Caco-2 (cell line): ENCODE measurements around the gene SPECC1. TPM values are rescaled to one million over a fixed set of nuclear protein-coding genes. Genes with fewer than 3 reads are reported as not detected.
"Not testable (repeated sequence)": the region's sequence is repeated elsewhere in the genome, so short reads cannot be mapped to it uniquely, and the experiment has no call there.

ENCODE experiments used
- BruUV-seq: library from RNA; stranded (reverse); fragments of 400-500 nt; replicated peaks from 2 replicates; lab custom pipeline; 2021; lab: Mats Ljungman, UMichigan
- CTCF ChIA-PET: fragments of 300-600 bp; sonication (Branson Sonifier 250); formaldehyde crosslinking; loops from one replicate; lab custom pipeline; 2022; ENCODE audit warnings: antibody characterized with exemption; lab: Charles Lee
- POLR2A ChIA-PET: fragments of 300-600 bp; sonication (Branson Sonifier 250); formaldehyde crosslinking; loops from one replicate; lab custom pipeline; 2022; ENCODE audit warnings: antibody characterized with exemption; lab: Charles Lee
- DNase-seq, 2 experiments: peaks; one replicate each; pipeline versions ENCODE4 v3.0.0 to v3.0.0-alpha.2; 2020 to 2022
- H3K27me3 ChIP-seq: replicated peaks from 2 replicates; pipeline ENCODE4 v1.6.0; 2011; ENCODE audit warnings: low read length; ENCODE audit not compliant: control insufficient read depth, insufficient read depth
- H3K36me3 ChIP-seq: 2 replicates; pipeline ENCODE4 v1.5.1; 2011; ENCODE audit warnings: low read length; ENCODE audit not compliant: control insufficient read depth, insufficient read depth
- H3K4me1 ChIP-seq: fragments of 250-450 bp; sonication (Bioruptor Pico); 2 replicates; pipeline ENCODE4 v1.5.1; 2020; ENCODE audit warnings: mild to moderate bottlenecking
- H3K4me3 ChIP-seq: 2 replicates; pipeline ENCODE4 v1.5.1; 2011; ENCODE audit warnings: low read depth, mild to moderate bottlenecking, control low read depth, low read length
- H3K9me3 ChIP-seq: fragments of 250-450 bp; sonication (Bioruptor Pico); 2 replicates; pipeline ENCODE4 v1.5.1; 2020; ENCODE audit warnings: mild to moderate bottlenecking, moderate library complexity
- H3K27ac Mint-ChIP-seq: one replicate; pipeline ENCODE4 v1.8.0; 2022; ENCODE audit warnings: mixed read lengths; ENCODE audit not compliant: unreplicated experiment
- H3K27me3 Mint-ChIP-seq: one replicate; pipeline ENCODE4 v1.8.0; 2022; ENCODE audit warnings: mixed read lengths; ENCODE audit not compliant: insufficient read depth, unreplicated experiment
- H3K36me3 Mint-ChIP-seq: one replicate; pipeline ENCODE4 v1.8.0; 2022; ENCODE audit warnings: mild to moderate bottlenecking, mixed read lengths; ENCODE audit not compliant: insufficient read depth, unreplicated experiment
- H3K4me1 Mint-ChIP-seq: one replicate; pipeline ENCODE4 v1.8.0; 2022; ENCODE audit warnings: low read depth, mixed read lengths; ENCODE audit not compliant: unreplicated experiment
- H3K4me3 Mint-ChIP-seq: one replicate; pipeline ENCODE4 v1.8.0; 2022; ENCODE audit warnings: mild to moderate bottlenecking, moderate library complexity, mixed read lengths; ENCODE audit not compliant: unreplicated experiment
- H3K9me3 Mint-ChIP-seq: one replicate; pipeline ENCODE4 v1.8.0; 2022; ENCODE audit warnings: mixed read lengths; ENCODE audit not compliant: unreplicated experiment
- intact Hi-C: fragments of 100-400 bp; cut with micrococcal nuclease; formaldehyde crosslinking; loops from one replicate; pipeline ENCODE4 v1.10.0; 2022; ENCODE audit not compliant: unreplicated experiment
- total RNA-seq: library from RNA; stranded (reverse); gene quantifications from 2 replicates; pipeline ENCODE4 v1.2.3, GENCODE V29; 2022
- TF ChIP-seq, protein P1 (sequence below), 2 experiments: fragments of 200-600 bp in 1 of 2; IDR thresholded peaks; 1 replicate in 1 of 2; 2 replicates in 1 of 2; pipeline versions ENCODE4 v1.5.1 to v1.8.0; 2011 to 2022; ENCODE audit warnings: antibody characterized with exemption in 1 of 2, control low read depth in 1 of 2, inconsistent platforms in 1 of 2, low read depth in 1 of 2, low read length in 1 of 2, mild to moderate bottlenecking in 1 of 2, moderate library complexity in 1 of 2; ENCODE audit not compliant: insufficient read depth in 1 of 2, severe bottlenecking in 1 of 2, unreplicated experiment in 1 of 2

The SPECC1 gene
- total RNA-seq, 1 experiment from 2014 or later, result 123 TPM

DNA sequence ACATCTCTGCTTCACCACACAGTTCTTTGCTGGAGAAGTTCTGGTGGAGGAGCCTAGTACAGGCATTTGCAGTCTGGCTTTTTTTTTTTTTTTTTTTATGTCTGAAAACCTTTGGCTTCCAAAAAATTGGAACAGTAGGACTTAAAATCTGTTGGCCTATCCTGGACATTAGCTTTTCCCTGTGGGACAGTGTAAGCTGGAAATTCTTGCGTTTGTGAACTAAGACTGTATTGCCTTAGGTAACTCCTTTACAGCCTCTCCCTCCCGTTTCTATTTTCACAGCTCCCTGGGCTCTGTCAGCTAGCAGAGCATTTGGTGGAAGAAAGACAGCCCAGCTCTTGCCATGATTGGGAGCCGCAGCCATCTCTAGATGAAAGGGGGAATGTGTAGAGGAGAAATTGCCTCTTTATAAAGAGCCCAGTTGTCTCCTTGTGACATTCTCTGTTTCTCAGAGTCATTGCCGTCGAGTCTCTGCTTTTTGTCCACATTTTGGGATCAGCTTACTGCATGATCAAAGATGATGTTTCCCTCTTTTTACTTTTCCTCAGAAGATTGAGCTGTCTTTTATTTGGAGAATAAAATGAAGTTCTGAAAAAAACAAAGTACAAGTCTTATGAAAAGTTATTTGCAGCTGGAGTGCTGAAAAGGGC, 227.5 kb downstream of the SPECC1 start:
- H3K4me1 ChIP-seq, result no peaks in the 10 kb centered on the region
- no peaks in the 10 kb centered on the region for H3K27me3 ChIP-seq
- POLR2A ChIA-PET, result no interaction called here
- Mint-ChIP-seq H3K27me3 (no peaks in the 10 kb centered on the region), H3K4me3 (no peak overlapping the region), H3K9me3 (no peaks in the 10 kb centered on the region), H3K27ac (no peak overlapping the region), H3K36me3 (peaks cover 24% of the 10 kb centered on the region), H3K4me1 (no peaks in the 10 kb centered on the region)
- no peaks in the 10 kb centered on the region for H3K36me3 ChIP-seq
- TF ChIP-seq, protein P1, sequence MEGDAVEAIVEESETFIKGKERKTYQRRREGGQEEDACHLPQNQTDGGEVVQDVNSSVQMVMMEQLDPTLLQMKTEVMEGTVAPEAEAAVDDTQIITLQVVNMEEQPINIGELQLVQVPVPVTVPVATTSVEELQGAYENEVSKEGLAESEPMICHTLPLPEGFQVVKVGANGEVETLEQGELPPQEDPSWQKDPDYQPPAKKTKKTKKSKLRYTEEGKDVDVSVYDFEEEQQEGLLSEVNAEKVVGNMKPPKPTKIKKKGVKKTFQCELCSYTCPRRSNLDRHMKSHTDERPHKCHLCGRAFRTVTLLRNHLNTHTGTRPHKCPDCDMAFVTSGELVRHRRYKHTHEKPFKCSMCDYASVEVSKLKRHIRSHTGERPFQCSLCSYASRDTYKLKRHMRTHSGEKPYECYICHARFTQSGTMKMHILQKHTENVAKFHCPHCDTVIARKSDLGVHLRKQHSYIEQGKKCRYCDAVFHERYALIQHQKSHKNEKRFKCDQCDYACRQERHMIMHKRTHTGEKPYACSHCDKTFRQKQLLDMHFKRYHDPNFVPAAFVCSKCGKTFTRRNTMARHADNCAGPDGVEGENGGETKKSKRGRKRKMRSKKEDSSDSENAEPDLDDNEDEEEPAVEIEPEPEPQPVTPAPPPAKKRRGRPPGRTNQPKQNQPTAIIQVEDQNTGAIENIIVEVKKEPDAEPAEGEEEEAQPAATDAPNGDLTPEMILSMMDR (IDR thresholded peaks at IDR 0.05; ENCODE audit: insufficient read depth in 1 of 2, low read depth in 1 of 2, low read length in 1 of 2, severe bottlenecking in 1 of 2, unreplicated experiment in 1 of 2), result no peak
- H3K4me3 ChIP-seq, result no peak overlapping the region
- H3K9me3 ChIP-seq, result no peaks in the 10 kb centered on the region
- CTCF ChIA-PET, result no interaction called here
- intact Hi-C loops, result no loop called here
- BruUV-seq, result no TSS peak
- DNase-seq, result no peak

DNA sequence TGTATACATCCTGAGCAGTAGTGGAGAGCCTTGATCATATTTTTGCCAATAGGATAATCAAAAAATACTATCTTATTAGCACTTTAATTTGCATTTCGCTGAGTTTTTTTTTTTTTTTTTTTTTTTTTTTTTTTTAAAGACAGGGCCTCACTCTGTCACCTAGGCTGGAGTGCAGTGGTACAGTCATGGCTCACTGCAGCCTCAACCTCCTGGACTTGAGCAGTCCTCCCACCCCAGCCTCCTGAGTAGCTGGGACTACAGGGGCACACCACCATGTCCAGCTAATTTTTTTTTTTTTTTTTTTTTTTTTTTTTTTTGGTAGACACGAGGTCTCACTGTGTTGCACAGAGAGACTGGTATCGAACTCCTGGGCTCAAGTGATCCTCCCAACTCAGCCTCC, 230.6 kb downstream of the SPECC1 start:
- H3K36me3 Mint-ChIP-seq, result peaks cover 26% of the 10 kb centered on the region
- intact Hi-C loops, result not testable (repeated sequence)

DNA sequence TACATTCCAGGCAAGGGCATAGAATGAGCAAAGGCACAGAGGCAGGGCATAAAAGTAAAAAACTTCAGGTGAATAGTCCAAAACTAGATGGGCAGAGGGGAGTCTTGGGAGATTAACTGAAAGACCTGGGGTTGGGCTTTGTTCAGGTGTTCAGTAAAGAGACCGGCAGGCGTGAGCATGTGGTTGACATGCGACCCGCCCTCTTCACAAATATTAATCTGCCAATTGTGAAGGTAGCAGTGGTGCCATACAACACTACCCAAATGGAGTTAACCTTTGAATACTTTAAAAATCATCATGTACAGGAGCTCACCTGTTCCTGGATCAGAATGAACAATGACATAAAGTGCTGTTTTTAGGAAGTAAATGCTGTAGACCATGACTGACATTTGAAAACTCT, 232.7 kb downstream of the SPECC1 start:
- Histone ChIP-seq H3K4me3 (no peak overlapping the region), H3K27me3 (no peaks in the 10 kb centered on the region), H3K4me1 (no peaks in the 10 kb centered on the region), H3K36me3 (peaks cover 5% of the 10 kb centered on the region), H3K9me3 (no peaks in the 10 kb centered on the region)
- TF ChIP-seq, protein P1 (IDR thresholded peaks at IDR 0.05; ENCODE audit: insufficient read depth in 1 of 2, low read depth in 1 of 2, low read length in 1 of 2, severe bottlenecking in 1 of 2, unreplicated experiment in 1 of 2), result no peak
- intact Hi-C loops, result no loop called here
- no peak for DNase-seq
- no TSS peak for BruUV-seq
- Mint-ChIP-seq H3K27me3 (no peaks in the 10 kb centered on the region), H3K9me3 (no peaks in the 10 kb centered on the region), H3K4me3 (no peak overlapping the region), H3K4me1 (no peaks in the 10 kb centered on the region), H3K27ac (no peak overlapping the region), H3K36me3 (peaks cover 40% of the 10 kb centered on the region)
- POLR2A ChIA-PET, result no interaction called here
- CTCF ChIA-PET, result no interaction called here

More for the DNA sequence above, 230.6 kb downstream of the SPECC1 start:
- CTCF ChIA-PET, result interaction anchor here (0.6 kb wide), 1 partner anchor 24 kb away, joined by 3 read pairs; no protein-coding TSS in a partner anchor
- DNase-seq, H3K27me3 ChIP-seq, H3K9me3 ChIP-seq, H3K36me3 ChIP-seq, BruUV-seq, POLR2A ChIA-PET, H3K4me3 ChIP-seq, H3K27ac Mint-ChIP-seq, H3K4me1 Mint-ChIP-seq, H3K4me3 Mint-ChIP-seq, H3K4me1 ChIP-seq, H3K27me3 Mint-ChIP-seq, H3K9me3 Mint-ChIP-seq: not testable (repeated sequence)
